HuH-7.5 (cell line): ENCODE measurements around the gene ALOX5.
"Not testable (repeated sequence)": the region's sequence is repeated elsewhere in the genome, so short reads cannot be mapped to it uniquely, and the experiment has no call there.

ENCODE experiments used
- DNase-seq: peaks from one replicate; pipeline ENCODE4 v3.0.0; 2011; ENCODE audit warnings: low spot score

ALOX5 gene

GRCh38 chr10:45404770-45405120 is 30.7 kb downstream of the ALOX5 start:
- no peak for DNase-seq

GRCh38 chr10:45407542-45407941 is 33.5 kb downstream of the ALOX5 start:
- no peak for DNase-seq

GRCh38 chr10:45408421-45409319 is 34.7 kb downstream of the ALOX5 start:
- DNase-seq: no peak

GRCh38 chr10:45409347-45409746 is 35.3 kb downstream of the ALOX5 start:
- not testable (repeated sequence) for DNase-seq

GRCh38 chr10:45409782-45410181 is 35.8 kb downstream of the ALOX5 start:
- no peak for DNase-seq

- DNase-seq: no peak
Observed at GRCh38 chr10:45410489-45410806, 36.4 kb downstream of the ALOX5 start.

- no peak for DNase-seq
Observed at GRCh38 chr10:45410807-45411606, 37.0 kb downstream of the ALOX5 start.

GRCh38 chr10:45411607-45411940 is 37.6 kb downstream of the ALOX5 start:
- DNase-seq: no peak

GRCh38 chr10:45415062-45415461 is 41.0 kb downstream of the ALOX5 start:
- DNase-seq: not testable (repeated sequence)

GRCh38 chr10:45416603-45417002 is 42.6 kb downstream of the ALOX5 start:
- no peak for DNase-seq

GRCh38 chr10:45417746-45418145 is 43.7 kb downstream of the ALOX5 start:
- no peak for DNase-seq

GRCh38 chr10:45418417-45418848 is 44.4 kb downstream of the ALOX5 start:
- DNase-seq: no peak

- peak; percentile 13 for DNase-seq
Observed at GRCh38 chr10:45418849-45419675, 45.0 kb downstream of the ALOX5 start.

GRCh38 chr10:45419676-45420025 is 45.6 kb downstream of the ALOX5 start:
- DNase-seq: no peak

- no peak for DNase-seq
Observed at GRCh38 chr10:45420453-45421192, 46.6 kb downstream of the ALOX5 start.

- no peak for DNase-seq
Observed at GRCh38 chr10:45421221-45422097, 47.4 kb downstream of the ALOX5 start.

GRCh38 chr10:45422207-45422865 is 48.3 kb downstream of the ALOX5 start:
- no peak for DNase-seq

GRCh38 chr10:45422866-45423659 is 49.0 kb downstream of the ALOX5 start:
- no peak for DNase-seq

- DNase-seq: no peak
Observed at GRCh38 chr10:45423976-45424499, 50.0 kb downstream of the ALOX5 start.
